T-helper 2 cell (primary cell): Measurements from ENCODE around the gene HIPK3.
A peak's percentile ranks its signal among the peaks of the same experiment; 100 is the strongest.
"Not testable (repeated sequence)": the region's sequence is repeated elsewhere in the genome, so short reads cannot be mapped to it uniquely, and the experiment has no call there.

ENCODE experiments used
- DNase-seq, 5 experiments: peaks; one replicate each; pipeline versions ENCODE4 v3.0.0 to v3.0.0-alpha.2; 2012 to 2022
- total RNA-seq, 2 donors: gene quantifications; one replicate each; lab custom pipeline; 2026; lab: John Stamatoyannopoulos, UW

The HIPK3 gene
- total RNA-seq: 125 to 141 reads per million in 2 donors

DNA sequence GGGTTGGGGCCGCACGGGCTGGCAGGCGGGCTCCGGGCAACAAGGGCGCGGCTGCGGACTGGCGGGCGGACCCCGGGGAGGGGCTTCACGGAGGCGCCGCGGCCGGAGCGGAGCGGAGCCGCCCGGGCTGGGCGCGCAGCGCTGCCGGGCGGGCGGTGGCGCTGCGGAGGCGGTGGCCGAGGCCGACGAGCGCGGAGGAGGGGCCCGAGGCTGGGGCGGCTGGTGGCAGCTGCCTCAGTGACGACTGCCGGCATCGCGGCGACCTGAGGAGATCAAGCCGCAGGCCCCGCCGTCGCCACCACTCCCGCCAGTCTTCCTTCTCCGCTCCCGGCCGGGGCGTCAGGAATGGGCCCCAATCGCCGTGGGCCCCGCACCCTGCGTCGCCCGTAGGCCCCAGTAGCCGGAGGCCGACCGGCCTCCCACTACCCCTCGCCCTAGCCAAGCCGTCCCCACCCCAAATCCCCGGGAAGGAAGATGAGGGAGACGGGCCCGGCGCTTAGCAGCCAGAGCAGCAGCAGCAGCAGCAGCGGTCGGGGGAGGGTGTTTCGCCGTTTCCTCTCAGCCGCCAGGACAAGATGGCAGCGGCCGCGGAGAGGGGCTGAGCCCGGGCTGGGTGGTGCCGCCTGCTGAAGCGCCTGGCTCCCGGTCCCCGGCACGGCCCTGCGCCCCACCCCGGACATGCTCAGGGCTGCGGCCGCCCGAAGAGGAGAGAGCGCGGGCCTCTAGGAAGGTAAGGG lies at the start of gene HIPK3:
Gene HIPK3, plus strand, starts transcription at position 222 of the 737 bp plus-strand sequence.
- peak; percentile 54 to 86 (median 64) for DNase-seq

DNA sequence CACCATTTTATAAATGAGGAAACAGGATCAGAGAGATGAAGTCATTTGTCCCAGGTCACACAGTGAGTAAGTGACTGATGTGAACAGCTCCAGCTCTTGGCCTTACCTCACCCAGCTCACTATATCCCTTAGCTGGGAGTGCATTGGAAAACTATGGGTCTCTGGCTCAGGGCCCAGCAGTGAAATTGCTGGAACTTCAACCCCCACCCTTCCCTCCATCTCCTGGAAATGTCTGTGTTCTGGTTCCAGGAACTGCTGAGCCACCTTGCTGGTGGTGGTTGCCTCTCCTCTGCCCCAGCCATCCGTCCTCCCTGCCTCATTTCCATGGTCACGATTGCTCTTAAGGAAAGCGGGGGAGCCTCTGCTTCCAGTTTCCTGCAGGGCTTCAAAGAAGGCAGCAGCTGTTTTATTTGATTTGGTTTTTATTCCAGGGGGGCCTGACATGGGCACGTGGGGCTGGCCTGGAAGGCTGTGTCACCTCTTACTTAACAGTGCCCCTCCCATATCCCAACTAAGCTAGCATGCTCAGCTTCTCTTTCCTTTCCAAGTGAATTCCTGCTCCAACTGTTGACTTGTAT lies 49.7 kb upstream of the HIPK3 start:
- DNase-seq: no peak

DNA sequence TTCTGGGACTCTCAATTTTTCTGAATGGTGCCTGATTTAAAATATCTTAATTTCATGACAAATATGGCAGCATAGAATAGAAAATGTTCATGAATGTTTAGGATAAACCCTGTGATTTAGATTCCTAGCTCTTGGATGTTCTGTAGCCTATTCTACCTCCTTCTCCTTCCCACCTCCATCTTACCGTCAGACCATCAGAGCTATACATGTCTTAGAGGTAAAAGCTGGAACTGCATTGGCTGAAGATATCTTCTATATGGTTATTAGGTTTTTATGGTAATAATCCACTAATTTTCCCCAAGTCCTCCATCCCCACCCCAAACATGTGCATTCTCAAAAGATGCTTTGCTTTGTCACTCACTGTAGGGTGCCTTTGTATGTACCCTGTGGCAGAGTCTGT lies 49.0 kb upstream of the HIPK3 start:
- DNase-seq: no peak

DNA sequence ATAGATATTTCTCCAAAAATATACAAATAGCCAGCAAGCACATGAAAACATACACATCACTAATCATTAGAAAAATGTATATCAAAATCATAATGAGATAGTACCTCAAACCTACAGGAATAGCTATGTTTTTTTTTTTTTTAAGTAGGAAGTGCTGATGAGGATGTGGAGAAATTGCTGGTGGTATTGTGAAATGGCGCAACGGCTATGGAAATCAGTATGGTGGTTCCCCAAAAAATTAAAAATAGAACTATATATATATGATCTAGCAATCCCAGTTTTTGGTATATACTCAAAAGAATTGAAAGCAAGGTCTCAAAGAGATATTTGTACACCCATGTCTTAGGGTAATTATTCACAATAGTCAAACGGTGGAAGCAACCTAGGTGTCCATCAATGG lies 46.0 kb upstream of the HIPK3 start:
- no peak for DNase-seq

DNA sequence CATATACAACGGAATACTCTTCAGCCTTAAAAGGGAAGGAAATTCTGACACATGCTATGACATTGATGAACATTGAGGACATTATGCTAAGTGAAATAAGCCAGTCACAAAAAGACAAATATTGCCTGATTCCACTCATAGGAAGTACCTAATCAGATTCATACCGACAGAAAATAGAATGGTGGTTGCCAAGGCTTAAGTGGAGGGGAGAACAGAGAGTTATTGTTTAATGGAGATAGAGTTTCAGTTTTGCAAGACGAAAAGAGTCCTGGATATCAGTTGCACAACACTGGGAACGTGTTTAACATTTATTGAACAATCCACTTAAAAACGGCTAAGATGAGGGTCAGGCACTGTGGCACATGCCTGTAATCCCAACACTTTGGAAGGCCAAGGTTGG lies 45.6 kb upstream of the HIPK3 start:
- no peak for DNase-seq

DNA sequence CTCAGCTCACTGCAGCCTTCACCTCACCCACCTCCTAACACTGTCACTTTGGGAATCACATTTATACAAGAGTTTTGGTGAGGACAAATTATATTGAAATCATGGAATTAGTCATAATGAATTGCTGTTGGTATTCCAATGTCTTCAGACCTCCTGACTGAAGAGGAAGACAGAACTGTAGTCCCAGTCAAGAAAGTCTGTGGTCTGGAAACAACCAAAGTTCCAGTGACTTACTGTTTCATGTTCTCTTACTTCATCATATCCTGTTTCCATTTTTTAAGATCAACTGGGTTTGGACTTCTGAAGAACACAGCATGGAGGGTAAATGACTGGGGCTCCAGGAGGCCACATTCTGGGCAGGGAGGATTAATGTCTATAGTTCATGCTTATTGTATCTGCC lies 43.0 kb upstream of the HIPK3 start:
- DNase-seq: no peak

DNA sequence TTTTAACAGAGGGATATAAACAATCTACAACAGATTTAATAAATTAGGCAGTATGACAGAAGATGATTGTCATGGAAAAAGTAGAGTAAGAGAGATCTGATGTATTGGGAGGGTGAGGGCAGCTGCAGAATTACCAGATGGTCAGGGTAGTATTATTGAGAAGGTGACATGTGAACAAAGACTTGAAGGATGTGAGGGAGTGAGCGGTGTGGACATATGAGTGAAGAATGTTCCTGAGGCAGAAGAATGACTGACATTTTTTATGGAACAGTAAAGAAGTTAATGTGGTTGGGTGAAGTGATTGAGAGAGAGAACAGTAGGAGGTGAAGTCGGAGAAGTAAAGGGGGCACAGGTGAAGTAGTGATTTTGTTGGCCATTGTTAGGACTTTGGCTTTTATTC lies 42.4 kb upstream of the HIPK3 start:
- no peak for DNase-seq

DNA sequence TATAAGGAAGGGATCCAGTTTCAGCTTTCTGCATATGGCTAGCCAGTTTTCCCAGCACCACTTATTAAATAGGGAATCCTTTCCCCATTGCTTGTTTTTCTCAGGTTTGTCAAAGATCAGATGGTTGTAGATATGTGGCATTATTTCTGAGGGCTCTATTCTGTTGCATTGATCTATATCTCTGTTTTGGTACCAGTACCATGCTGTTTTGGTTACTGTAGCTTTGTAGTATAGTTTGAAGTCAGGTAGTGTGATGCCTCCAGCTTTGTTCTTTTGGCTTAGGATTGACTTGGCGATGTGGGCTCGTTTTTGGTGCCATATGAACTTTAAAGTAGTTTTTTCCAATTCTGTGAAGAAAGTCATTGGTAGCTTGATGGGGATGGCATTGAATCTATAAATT lies 40.5 kb upstream of the HIPK3 start:
- not testable (repeated sequence) for DNase-seq

DNA sequence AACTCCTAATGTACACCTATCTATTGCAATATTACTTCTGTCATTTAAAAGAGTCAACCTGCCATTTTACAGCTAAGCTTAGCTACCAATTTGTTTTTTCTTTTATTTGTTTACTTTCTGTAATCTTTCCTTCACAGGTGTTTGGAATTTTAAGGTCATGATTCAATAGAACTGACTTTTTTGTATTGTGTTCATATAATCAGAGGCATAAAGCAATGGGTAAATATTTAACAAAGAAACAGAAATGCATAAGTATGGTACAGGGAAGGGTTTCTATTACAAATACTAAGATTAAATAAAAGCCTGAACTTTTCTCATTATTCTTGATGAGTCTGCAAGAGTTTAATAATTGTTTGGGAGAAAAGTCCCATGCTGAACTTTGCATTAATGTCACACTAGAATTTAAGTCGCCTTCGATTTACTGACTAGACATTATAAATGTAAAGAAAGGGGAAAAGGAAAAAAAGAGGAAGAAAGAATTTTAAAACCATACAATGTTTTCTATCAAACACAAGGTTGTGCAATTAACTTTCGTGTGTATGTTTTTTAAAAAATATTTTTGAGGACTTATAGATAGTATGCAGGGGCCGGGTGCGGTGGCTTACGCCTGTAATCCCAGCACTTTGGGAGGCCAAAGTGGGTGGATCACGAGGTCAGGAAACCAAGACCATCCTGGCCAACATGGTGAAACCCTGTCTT lies 35.0 kb upstream of the HIPK3 start:
- no peak for DNase-seq

DNA sequence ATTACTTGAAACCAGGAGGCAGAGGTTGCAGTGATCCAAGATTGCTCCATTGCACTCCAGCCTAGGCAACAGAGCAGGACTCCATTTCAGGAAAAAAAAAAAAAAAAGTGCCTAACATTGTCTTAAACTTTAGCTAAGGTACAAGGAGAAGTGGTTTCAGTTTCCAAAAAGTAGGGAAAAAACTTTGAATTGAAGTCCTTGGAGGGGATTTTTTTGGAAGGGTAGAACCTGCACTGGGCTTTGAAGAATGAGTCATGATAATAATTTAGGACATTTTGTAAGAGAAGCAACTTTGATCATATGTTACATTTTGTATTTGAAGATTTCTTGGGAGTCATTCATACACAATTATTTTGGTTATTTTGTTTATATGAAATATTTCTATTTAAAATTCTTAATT lies 31.8 kb upstream of the HIPK3 start:
- no peak for DNase-seq

DNA sequence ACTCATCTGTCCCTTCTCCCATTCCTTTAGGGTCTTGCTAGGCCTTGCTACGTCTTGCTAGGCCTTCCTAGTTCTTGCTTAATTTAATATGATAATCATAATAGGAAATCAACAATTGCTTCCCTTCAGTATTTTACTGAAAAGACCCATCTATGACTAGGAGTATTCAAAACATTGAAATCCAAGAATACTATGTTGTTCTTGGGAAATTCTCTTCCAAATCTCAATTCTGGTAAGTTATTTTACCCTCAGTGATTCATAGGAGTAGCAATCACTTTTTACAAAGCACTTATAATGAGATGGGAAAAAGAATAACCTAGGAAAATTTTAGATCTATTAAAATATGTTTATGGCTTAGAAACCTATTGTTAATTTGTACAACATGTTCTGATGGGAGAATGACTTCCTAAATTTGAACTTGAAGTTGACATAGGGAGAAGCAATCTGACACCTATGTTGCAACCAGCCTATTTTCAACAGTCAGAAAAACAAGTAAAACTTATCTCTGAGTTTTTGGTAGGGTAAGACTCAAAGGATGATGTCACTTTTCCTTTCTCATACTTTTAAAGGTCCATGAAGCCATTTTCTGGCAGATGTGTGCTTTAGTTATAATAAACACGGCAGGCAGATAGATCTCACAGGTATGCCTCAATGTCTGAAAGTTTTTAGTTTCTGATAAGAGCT lies 29.5 kb upstream of the HIPK3 start:
- DNase-seq: no peak

DNA sequence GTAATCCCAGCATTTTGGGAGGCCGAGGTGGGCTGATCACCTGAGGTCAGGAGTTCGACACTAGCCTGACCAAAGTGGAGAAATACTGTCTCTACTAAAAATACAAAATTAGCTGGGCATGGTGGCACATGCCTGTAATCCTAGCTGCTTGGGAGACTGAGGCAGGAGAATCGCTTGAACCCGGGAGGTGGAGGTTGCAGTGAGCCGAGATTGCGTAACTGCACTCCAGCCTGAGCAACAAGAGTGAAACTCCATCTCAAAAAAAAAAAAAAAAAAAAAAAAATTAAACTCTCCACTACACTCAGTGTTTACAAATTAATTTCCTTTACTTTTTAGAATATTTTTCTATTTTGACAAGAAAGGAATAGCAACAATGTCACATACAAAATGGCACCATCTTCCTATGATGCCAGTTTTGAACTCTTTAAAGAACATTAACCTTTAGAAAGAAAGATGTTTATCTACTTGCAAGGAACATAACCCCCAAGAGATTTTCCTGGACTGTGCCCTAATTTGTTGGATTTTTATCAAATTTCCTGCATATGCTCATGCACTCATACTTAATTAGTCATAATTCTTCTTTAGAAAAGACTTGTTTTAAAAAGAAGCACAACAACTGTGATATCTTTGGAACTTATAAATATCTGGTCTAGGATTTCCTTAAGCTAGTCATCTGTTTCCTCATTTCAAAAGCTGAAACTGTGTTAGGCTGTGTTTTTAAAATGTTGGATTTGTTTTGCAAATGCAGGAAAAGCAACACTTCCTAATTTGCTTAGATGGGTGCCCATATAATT lies 22.6 kb upstream of the HIPK3 start:
- DNase-seq: no peak

DNA sequence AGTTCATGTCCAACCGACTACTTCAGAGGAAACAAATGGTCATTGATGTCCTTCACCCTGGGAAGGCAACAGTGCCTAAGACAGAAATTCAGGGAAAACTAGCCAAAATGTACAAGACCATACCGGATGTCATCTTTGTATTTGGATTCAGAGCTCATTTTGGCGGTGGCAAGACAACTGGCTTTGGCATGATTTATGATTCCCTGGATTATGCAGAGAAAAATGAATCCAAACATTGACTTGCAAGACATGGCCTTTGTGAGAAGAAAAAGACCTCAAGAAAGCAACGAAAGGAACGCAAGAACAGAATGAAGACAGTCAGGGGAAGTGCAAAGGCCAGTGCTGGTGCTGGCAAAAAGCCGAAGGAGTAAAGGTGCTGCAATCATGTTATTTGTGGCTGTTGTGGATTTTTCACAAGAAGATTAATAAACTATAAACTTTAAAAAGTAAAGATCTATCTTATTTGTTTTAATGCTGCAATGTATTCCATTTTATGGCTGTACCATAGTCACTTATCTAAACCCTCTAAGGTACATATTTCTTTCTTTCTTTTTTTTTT lies 20.1 kb upstream of the HIPK3 start:
- DNase-seq: no peak

DNA sequence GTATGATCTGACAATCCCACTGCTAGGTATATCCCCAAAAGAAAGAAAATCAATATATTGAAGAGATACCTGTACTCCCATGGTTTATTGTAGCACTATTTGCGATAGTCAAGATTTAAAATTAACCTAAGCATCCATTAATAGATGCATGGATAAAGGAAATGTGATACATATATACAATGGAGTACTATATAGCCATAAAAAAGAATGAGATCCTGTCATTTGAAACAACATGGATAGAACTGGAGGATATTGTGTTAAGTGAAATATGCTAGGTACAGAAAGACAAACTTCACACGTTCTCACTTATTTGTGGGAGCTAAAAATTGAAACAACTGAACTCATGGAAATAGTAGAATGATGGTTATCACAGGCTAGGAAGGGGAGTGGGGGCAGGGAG lies 14.6 kb upstream of the HIPK3 start:
- DNase-seq: no peak

DNA sequence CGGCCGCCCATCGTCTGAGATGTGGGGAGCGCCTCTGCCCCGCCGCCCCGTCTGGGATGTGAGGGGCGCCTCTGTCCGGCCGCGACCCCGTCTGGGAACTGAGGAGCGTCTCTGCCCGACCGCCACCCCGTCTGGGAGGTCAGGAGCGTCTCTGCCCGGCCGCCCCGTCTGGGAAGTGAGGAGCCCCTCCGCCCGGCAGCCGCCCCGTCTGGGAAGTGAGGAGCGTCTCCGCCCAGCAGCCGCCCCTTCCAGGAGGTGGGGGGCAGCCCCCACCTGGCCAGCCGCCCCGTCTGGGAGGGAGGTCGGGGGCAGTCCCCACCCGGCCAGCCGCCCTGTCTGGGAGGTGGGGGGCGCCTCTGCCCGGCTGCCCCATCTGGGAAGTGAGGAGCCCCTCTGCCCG lies 13.5 kb upstream of the HIPK3 start:
- not testable (repeated sequence) for DNase-seq

DNA sequence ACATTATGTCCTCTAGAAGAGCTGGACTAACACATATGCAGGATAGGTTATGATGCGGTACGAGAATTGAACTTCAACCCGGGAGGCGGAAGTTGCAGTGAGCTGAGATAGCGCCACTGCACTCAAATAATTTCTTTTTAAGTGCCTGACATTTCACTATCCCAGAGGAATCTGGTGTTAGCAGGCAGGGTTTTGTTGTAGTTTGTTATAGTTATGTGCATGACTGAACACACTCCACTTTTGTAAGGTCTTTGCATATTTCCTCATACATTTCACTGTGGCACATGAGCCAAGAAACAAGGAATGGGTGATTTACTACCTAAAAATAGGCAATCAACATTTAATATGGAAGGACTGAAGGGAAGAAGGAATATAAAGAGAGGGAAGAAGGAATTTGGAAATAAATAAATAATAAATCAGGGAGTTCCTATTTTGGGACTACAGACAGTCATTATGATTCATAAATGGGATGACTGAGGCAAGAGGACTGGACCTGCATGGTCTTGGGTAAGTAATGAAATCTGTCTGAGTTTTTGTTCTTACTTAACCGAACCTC lies 8.7 kb upstream of the HIPK3 start:
- DNase-seq: no peak

DNA sequence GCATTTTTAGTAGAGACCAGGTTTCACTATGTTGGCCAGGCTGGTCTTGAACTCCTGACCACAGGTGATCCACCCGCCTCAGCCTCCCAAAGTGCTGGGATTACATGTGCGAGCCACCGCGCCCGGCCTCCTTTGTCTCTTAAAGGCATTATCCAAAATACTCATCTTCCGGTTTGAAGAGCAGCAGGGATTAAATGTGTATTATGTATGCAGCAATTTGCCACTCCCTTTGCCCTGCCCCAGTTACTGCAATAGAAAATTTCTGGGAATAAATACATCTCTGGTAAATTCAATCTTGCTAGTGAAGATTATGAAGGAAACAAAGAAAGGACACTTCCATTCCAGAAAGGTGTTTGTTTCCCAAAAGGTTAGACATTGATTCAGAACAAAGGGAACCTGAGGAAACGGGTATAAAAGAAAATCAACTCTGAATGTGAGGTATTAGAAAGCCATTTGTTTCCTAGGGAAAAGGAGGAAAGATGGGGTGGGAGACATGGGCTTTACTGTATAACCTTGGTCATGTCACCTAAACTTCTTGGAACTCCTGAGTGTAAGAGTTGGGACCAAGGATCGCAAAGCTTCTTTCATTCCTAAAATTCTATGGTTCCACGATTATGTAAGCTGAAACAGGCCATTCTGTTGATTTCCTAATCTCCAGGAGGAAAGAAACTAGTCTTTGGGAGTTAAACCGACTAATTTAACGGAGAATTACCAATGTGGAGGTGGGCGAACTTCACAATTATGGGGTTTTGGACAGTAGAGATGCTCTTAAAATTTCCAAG lies 959 bp upstream of the HIPK3 start:
- no peak for DNase-seq

DNA sequence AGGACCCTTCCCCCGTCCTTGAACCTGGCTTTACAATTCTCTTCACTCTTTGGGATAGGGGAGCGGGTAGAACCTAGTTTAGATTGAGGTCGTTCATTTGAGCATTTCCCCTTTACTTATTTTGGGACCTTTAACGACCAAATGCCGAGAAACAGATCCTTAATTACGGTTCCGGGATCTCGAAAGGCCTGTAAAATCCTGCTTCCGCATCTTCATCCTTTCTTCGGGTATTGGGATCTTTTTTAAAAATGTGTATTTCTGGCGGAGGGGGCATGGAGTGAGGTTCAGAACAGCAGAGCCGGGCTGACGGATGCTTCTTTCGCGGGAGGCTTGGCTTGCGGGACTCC lies 395 bp upstream of the HIPK3 start:
- DNase-seq: no peak

DNA sequence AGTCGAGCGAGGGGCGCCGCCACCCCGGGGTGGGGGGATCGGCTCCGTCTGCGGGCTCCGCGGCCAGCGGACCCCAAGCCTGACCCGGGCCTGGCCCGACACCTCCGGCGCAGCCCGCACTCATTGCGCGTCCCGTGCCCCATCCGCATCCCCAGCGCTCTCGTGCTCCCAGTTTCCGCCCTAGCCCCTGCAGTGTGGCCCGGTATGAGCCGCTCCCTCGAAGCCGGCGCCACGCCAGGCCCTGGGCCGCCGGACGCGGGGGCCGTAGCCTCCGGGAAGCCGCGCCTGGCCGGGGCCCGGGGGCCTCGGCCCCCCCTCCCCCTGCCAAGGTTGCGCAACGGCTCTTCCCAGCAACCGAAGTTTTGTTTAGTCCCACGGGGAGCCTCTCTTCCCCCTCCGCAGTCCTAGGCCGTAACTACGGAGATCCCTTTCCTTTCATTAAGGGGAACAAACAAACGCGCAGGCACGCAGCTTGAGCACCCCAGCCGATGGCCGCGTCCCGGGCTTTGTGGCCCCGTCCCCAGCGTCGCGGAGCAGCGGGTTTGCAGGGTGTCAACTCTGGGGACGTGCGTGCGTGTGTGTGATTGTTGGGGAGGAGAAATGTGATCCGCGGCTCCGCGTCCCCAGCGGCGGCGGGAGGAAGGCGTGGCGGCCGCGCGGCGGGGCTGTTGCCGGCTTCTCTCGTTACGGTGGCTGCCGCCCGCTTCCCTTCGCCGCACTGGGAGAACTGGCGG lies 883 bp downstream of the HIPK3 start:
- peak; percentile 38 to 90 (median 63) for DNase-seq

DNA sequence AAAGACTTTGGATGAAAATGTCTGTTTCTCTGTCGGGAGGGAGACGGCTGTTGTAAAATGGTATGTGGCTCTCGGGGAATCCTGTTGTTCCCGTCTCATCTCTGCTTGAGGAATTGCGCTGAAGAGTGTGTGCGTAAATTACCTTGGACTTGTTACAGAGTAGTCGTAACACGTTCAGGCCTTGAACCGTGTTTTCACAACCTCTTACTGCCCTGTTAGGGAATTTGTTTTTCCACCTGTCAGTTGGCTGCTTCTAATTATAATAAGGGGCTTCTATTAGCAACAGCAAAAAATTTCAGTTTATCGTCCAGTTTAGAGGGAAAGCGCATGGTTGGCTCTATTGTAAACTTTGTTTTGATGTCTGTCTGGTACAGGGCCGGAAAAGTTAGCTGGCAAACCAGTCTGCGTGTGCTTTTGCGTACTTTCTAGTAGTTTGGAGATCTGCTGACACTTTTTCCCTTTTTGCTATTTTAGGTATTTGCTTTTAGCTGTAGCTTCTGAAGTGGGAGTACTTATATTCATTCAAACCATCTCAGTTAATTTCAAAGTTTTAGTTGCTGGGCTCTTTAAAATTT lies 1.5 kb downstream of the HIPK3 start:
- no peak for DNase-seq
